Measurements from ENCODE around the gene TMEM156.

DNA sequence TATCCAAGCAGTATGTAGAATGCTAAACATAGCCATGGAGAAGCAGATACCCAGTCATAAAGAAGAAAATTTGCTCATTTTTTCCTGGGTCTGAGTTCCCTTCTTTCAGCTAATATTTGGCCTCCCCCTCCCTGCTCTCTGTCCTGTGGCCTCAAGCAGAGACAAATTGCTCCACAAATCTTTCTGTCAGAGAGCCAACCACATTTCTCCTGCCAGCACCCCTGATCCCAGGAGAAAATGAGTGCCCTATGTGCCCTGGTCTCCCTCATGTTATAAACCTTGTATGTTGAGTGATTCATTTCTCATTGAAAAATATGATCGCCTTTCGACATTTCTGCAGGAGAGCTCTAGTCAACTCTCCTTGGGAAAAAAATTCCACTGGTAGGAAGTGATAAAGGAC, 82.0 kb downstream of the TMEM156 start:
- TF ChIP-seq ZNF398 (tag by site-specific recombination; IDR thresholded peaks at IDR 0.05) (no peak), SETDB1 (IDR thresholded peaks at IDR 0.05; ENCODE audit: insufficient read length, low read length) (no peak), CTCF (tag by site-specific recombination; IDR thresholded peaks at IDR 0.05) (no peak), BCL11B (tag by site-specific recombination; IDR thresholded peaks at IDR 0.05; ENCODE audit: low read depth) (no peak), KLF16 (tag by site-specific recombination; IDR thresholded peaks at IDR 0.05) (no peak), GFI1B (tag by site-specific recombination; IDR thresholded peaks at IDR 0.05) (no peak), ZNF239 (tag by site-specific recombination; IDR thresholded peaks at IDR 0.05) (no peak), ZNF776 (tag by site-specific recombination; IDR thresholded peaks at IDR 0.05; ENCODE audit: borderline replicate concordance) (no peak), GLI4 (tag by site-specific recombination; IDR thresholded peaks at IDR 0.05) (no peak), HOXC10 (CRISPR knock-in tag; IDR thresholded peaks at IDR 0.05) (no peak)
- TF ChIP-seq, protein P1, sequence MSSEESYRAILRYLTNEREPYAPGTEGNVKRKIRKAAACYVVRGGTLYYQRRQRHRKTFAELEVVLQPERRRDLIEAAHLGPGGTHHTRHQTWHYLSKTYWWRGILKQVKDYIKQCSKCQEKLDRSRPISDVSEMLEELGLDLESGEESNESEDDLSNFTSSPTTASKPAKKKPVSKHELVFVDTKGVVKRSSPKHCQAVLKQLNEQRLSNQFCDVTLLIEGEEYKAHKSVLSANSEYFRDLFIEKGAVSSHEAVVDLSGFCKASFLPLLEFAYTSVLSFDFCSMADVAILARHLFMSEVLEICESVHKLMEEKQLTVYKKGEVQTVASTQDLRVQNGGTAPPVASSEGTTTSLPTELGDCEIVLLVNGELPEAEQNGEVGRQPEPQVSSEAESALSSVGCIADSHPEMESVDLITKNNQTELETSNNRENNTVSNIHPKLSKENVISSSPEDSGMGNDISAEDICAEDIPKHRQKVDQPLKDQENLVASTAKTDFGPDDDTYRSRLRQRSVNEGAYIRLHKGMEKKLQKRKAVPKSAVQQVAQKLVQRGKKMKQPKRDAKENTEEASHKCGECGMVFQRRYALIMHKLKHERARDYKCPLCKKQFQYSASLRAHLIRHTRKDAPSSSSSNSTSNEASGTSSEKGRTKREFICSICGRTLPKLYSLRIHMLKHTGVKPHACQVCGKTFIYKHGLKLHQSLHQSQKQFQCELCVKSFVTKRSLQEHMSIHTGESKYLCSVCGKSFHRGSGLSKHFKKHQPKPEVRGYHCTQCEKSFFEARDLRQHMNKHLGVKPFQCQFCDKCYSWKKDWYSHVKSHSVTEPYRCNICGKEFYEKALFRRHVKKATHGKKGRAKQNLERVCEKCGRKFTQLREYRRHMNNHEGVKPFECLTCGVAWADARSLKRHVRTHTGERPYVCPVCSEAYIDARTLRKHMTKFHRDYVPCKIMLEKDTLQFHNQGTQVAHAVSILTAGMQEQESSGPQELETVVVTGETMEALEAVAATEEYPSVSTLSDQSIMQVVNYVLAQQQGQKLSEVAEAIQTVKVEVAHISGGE (tag by site-specific recombination; conservative IDR thresholded peaks at IDR 0.05; ENCODE audit: low read depth), result no peak
- TF ChIP-seq, protein P2, sequence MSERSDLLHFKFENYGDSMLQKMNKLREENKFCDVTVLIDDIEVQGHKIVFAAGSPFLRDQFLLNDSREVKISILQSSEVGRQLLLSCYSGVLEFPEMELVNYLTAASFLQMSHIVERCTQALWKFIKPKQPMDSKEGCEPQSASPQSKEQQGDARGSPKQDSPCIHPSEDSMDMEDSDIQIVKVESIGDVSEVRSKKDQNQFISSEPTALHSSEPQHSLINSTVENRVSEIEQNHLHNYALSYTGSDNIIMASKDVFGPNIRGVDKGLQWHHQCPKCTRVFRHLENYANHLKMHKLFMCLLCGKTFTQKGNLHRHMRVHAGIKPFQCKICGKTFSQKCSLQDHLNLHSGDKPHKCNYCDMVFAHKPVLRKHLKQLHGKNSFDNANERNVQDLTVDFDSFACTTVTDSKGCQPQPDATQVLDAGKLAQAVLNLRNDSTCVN (tag by site-specific recombination; optimal IDR thresholded peaks at IDR 0.05), result no peak
